NCI-H128 (cell line): ENCODE results near the gene AFF1.

ENCODE experiments used
- DNase-seq: peaks from one replicate; lab custom pipeline; 2025; ENCODE audit not compliant: unreplicated experiment; lab: John Stamatoyannopoulos, UW

The AFF1 gene

GRCh38 chr4:86921608-86922252 is 13.1 kb upstream of the AFF1 start:
- no peak for DNase-seq

DNA sequence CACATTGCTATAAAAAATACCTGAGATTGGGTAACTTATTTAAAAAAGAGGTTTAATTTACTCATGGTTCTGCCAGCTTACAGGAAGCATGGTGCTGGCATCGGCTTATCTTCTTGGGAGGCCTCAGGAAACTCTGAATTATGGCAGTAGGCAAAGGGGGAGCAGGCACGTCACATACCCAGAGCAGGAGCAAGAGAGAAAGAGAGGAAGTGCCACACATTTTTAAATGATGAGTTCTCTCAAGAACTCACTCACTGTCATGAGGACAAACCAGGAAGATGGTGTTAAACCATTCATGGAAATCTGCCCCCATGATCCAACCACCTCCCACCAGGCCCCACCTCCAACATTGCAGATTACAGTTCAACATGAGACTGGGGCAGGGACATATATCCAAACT is 10.0 kb upstream of the AFF1 start:
- no peak for DNase-seq

- DNase-seq: no peak
Observed at GRCh38 chr4:86926435-86927086, 8.2 kb upstream of the AFF1 start.

DNA sequence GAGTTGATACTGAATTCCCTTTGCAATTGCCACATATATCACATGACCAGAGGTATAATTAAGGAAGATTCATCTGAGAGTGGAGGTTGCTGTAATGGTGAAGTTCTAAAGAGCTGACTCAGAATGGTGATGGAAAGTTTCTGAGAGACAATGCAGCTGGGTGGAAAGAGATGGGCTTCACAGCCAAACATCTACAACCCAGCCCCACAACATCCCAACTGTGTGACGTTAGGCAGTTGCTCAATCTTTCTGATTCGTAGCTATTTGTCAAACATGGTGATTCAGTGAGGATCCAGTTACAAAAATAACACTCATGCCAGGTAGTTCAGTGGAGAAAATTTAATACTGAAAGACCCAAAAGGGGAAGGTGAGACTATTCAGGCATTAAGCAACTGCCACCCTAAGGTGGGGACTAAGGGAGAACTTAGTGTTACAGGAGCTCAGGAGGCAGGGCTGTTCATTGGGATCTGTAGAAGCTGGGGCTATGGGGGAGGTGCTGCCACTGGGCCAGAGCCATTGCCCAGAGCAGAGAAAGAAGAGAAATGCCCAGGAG is 6.9 kb upstream of the AFF1 start:
- no peak for DNase-seq

DNA sequence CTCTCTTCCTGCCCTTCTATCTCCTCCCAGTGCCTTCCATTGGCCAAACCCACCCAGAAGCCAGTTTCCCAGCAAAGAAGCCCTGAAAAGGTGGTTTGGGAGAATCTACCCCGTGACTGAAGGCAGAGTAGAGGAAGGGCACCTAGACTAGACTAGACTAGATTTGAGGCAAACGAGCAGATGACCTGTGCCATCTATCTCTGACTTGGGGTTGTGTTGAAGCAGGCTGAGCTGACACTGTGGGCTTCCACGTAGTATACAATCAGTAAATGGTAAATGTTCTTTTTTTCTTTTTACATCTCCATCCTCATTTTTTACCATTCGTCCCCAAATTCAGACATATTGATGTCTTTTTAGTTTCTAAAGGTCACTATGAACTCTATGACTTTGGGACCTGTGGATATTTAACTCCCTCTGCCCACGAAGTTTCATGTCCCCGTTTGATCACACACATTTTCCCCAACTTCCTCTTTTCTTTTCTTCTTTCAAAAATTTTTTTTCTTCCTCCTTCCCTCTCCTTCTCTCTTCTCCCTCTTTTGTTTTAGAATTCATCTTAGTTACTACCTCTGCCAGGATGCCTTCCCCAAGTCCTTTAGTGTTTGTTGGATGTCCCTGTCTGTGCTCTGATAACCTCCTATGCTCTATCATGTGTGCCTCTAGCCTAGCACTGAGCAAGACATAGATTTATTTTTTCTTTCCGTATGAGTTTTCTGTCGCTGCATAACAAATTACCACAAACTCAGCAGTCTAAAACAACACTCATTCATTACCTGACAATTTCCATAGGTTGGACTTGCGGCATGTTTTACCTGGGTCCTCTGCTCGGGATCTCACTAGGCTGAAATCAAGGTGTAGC is 6.2 kb upstream of the AFF1 start:
- DNase-seq: no peak

GRCh38 chr4:86934147-86934770 is 552 bp upstream of the AFF1 start:
- no peak for DNase-seq

- no peak for DNase-seq
Observed at GRCh38 chr4:86935566-86935852, 698 bp downstream of the AFF1 start.

DNA sequence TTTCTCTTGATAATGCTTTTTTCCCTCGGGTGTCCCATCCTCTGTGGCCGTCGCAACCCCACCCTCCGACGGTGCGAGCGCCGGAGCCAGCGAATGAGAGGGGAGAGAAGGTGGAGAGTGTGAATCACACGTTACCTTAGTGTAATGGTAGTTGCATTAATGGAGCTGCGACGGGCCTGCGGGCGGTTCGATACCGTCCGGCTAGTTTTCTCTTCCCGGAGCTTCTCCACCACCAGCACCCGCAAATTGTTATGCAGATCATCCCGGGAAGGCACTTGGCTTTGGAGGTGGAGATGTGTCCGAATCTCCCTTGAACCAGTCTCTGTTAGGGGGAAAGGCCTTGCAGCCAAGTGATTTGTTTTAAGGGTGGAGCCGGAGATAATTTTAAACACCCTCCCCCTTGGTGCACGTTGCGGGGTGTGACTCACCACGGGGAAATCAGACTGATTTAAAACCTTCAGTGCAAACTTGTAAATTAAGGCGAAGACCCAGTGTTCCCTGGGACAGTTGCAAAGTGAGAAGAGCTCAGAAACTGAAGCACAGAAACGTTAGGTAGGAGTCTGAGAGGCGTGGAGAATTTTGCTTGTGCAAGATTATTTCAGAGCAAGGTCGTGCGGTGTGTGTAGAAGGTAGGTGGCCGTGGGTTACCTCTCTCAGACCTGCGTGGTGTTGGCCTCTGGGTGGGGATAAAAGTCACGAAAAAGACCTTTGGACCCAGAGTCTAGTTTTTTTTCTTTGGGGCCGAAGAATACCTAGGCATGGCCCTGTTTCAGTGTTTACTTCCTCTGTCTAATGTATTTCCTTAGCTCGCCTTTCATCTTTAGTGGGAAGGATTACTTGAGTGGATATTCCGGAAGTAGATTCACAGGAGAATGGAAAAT is 1.3 kb downstream of the AFF1 start:
- DNase-seq: no peak

DNA sequence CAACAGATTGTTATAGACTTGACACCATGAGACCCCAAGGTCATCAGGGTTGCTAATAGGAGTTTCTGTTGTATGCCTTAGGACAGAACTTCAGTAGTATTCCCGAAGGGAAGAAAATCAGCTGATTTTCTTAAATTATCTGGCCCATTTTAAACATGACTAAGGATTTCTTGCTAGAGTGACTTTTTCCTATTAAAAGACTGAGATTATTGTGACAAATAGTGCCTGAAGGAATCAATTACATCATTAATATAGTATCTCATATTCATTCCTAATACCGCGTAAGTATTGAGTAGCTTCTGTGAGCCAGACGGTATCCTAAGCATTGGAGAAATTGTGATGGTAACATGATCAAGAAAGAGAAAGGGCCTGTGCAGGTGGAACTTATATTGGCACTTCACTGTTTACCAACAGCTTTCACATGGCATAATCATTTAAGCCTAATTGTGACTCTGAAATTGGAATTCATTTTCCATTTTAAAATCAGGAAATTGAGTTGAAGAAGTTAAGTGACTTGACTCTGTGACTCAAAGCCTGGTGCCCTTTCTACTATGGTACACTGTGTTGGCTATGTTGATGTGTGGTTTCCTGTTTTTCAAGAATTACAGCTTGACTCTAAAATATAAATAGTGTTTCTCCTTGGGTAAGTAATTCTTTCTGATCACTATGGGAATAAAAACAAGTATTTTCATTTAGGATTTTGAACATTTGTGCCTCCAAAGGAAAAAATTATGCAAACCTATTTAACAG is 4.1 kb downstream of the AFF1 start:
- DNase-seq: no peak

DNA sequence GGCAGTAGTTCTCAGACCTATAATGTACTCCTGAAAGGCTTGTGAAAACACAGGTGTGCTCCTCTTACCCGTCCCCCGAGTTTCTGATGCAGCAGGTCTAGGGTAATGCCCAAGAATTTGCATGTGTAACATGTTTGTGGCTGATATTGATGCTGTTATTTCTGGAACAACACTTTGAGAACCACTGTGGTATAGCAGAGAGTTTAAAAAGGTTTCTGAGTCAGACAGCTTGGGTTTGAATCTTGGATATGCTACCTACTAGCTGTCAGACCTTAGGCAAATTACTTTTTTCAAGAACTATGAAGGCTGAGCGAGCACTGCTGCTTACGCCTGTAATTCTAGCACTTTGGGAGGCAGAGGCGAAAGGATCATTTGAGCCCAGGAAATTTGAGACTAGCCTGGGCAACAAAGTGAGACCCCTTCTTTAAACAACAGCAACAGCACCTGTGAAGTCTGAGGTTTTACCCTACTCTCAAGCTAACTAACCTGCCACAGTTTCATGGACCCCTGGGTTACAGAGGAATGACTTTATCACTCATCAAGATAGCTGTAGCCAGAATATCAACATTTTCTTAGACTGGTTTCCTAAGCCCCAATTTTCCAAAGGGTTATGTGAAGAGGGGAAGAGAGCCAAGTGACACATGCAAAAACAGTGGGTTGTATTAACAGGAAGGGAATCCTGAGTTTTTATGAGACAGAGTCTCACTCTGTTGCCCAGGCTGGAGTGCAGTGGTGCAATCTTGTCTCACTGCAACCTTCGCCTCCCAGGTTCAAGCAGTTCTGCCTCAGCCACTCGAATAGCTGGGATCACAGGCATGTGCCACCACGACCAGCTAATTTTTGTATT is 5.1 kb downstream of the AFF1 start:
- DNase-seq: no peak

GRCh38 chr4:86940920-86941460 is 6.2 kb downstream of the AFF1 start:
- no peak for DNase-seq

DNA sequence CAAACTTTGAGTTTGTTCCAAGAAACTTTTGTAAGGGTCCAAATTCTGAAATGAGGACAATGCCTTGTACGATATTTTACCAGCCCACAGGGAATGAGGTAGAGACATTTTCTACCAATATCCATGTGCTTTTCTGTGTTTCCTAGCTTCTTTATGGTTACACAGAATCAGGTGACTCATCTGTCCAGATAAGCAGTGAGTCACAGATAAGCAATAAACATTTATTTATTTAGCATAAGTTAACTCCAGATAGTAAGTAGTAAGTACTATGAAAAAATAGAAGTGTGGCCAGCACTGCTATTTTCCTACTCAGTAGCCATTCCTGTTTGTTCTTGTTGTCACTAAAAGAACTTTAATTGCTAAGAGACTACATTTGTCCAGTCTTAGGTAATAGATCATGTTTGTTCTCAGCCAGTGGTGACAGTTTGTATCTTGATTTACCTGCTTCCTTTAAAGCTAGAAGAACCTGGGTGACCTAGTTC is 7.4 kb downstream of the AFF1 start:
- no peak for DNase-seq

GRCh38 chr4:86944964-86945781 is 10.4 kb downstream of the AFF1 start:
- DNase-seq: no peak

GRCh38 chr4:86946868-86947500 is 12.2 kb downstream of the AFF1 start:
- no peak for DNase-seq

- DNase-seq: no peak
Observed at GRCh38 chr4:86947501-86948120, 12.8 kb downstream of the AFF1 start.

- no peak for DNase-seq
Observed at GRCh38 chr4:86948276-86948675, 13.5 kb downstream of the AFF1 start.
